ENCODE results near the gene LRRFIP1. TPM values are rescaled to one million over a fixed set of nuclear protein-coding genes. Genes with fewer than 3 reads are reported as not detected.
"Not testable (repeated sequence)": the region's sequence is repeated elsewhere in the genome, so short reads cannot be mapped to it uniquely, and the experiment has no call there.

Gene LRRFIP1
- total and polyA plus RNA-seq, 7 donors, result 42.3 to 108 (median 91.9) TPM

DNA sequence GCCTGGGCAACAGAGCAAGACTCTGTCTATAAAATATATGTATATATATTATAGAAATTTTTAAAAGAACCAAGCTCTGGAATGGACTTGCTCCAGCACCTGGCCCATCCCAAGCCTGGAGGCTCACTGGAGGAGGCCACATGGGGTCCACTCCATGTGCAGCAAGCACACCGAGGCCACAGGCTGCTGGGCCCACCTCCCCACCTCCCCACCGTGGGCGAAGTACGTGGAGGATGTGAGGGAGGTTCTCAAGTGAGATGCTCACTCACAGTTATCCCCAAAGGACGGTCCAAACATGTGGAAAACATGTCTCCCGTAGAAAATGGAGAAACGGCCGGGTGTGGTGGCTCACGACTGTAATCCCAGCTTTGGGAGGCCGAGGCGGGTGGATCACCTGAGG lies 23.0 kb upstream of the LRRFIP1 start:
- no peaks in the 10 kb centered on the region for H3K9me3 ChIP-seq
- no peak overlapping the region for H3K27ac ChIP-seq
- peaks cover 21% of the 10 kb centered on the region for H3K4me1 ChIP-seq
- intact Hi-C loops (cut with DNase I), result loop anchor here in 1 of 2 donors (5.0 kb wide), 2 partner anchors 58 to 143 kb away; no protein-coding TSS in a partner anchor
- WGBS, 3 donors, result 85 to 88% (median 87%) methylated on average over 11 of the region's 11 CpGs
- DNase-seq, result no peak
- TF ChIP-seq, protein P1, sequence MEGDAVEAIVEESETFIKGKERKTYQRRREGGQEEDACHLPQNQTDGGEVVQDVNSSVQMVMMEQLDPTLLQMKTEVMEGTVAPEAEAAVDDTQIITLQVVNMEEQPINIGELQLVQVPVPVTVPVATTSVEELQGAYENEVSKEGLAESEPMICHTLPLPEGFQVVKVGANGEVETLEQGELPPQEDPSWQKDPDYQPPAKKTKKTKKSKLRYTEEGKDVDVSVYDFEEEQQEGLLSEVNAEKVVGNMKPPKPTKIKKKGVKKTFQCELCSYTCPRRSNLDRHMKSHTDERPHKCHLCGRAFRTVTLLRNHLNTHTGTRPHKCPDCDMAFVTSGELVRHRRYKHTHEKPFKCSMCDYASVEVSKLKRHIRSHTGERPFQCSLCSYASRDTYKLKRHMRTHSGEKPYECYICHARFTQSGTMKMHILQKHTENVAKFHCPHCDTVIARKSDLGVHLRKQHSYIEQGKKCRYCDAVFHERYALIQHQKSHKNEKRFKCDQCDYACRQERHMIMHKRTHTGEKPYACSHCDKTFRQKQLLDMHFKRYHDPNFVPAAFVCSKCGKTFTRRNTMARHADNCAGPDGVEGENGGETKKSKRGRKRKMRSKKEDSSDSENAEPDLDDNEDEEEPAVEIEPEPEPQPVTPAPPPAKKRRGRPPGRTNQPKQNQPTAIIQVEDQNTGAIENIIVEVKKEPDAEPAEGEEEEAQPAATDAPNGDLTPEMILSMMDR (IDR thresholded peaks at IDR 0.05), result no peak
- H3K27me3 ChIP-seq (ENCODE audit: insufficient read depth in 3 of 3, low read length in 2 of 3), result no peaks in the 10 kb centered on the region
- no peak for ATAC-seq
- no peaks in the 10 kb centered on the region for H3K36me3 ChIP-seq (ENCODE audit: insufficient read depth in 1 of 2, low read depth in 1 of 2)
- no peak overlapping the region for H3K4me3 ChIP-seq

GRCh38 chr2:237604960-237605359 lies 22.4 kb upstream of the LRRFIP1 start:
- peaks cover 15% of the 10 kb centered on the region for H3K4me1 ChIP-seq
- H3K9me3 ChIP-seq, result no peaks in the 10 kb centered on the region
- 77 to 87% (median 84%) methylated on average over 9 of the region's 9 CpGs for WGBS, 3 donors
- no peaks in the 10 kb centered on the region for H3K27me3 ChIP-seq (ENCODE audit: insufficient read depth in 3 of 3, low read length in 2 of 3)
- intact Hi-C loops (cut with DNase I), result loop anchor here in 1 of 2 donors (5.0 kb wide), 2 partner anchors 57 to 142 kb away; no protein-coding TSS in a partner anchor
- no peak overlapping the region for H3K4me3 ChIP-seq
- H3K36me3 ChIP-seq (ENCODE audit: insufficient read depth in 1 of 2, low read depth in 1 of 2), result no peaks in the 10 kb centered on the region
- DNase-seq, result no peak
- peak in 1 of 4 donors; percentile 26 for ATAC-seq
- no peak overlapping the region for H3K27ac ChIP-seq
- TF ChIP-seq, protein P1 (IDR thresholded peaks at IDR 0.05), result peak; percentile 29

DNA sequence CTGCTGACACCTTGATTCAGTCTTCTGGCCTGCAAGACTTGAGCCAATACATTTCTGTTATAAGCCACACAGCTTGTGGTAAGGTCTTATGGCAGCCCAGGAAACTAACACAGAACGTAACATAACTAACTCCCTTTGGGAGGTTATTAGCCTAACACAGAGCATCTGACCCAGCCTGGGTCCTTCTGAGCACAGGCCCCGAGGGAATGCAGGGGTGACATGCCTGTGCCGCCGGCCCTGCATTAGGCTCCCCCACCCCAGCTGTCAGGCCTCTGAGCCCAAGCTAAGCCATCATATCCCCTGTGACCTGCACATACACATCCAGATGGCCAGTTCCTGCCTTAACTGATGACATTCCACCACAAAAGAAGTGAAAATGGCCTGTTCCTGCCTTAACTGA lies 20.9 kb upstream of the LRRFIP1 start:
- H3K27ac ChIP-seq; H3K27me3 ChIP-seq (ENCODE audit: insufficient read depth in 3 of 3, low read length in 2 of 3); H3K4me3 ChIP-seq; ATAC-seq; DNase-seq; H3K9me3 ChIP-seq; H3K36me3 ChIP-seq (ENCODE audit: insufficient read depth in 1 of 2, low read depth in 1 of 2); intact Hi-C loops (cut with DNase I); H3K4me1 ChIP-seq: not testable (repeated sequence)
- 84 to 89% (median 89%) methylated on average over 4 of the region's 4 CpGs for WGBS, 3 donors

DNA sequence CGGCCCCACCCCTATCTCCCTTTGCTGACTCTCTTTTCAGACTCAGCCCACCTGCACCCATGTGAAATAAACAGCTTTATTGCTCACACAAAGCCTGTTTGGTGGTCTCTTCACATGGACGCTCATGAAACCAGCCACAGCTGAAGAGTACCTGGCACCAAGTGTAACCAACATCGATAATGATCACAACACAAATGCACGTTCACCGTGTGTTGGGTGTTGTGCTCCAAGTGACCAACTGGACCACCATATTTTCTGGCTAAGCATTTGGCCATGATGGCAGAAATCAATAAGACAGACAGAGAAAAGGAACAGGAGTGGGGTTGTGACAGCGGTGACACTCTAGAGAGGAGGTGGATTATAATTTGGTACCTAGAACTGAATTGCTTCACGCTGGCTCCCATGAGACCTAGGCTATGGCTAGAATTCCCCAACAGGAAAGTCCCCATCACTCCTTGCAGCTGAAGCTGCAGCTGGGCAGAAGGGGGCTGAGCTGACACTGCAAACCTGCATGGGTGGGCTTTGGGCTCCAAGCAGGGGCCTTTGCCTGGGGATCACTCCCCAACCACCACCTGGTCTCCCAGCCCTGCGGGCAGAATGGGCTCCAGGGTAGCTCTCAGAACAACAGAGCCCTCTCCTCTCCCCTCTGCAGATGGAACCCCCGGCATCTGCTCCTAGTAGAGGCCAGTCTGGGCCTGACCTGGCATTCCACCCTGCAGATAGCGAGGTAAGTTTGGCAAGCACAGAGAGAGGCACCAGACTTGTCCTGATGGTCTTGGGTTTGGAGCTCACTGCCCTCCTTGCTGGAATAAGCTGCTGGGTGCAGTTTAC lies 14.6 kb upstream of the LRRFIP1 start:
- DNase-seq, result no peak
- Histone ChIP-seq H3K27me3 (ENCODE audit: insufficient read depth in 3 of 3, low read length in 2 of 3) (no peaks in the 10 kb centered on the region), H3K9me3 (no peaks in the 10 kb centered on the region), H3K4me3 (no peak overlapping the region), H3K4me1 (peaks cover 22% of the 10 kb centered on the region), H3K27ac (no peak overlapping the region), H3K36me3 (ENCODE audit: insufficient read depth in 1 of 2, low read depth in 1 of 2) (no peaks in the 10 kb centered on the region)
- 93 to 100% (median 96%) methylated on average over 10 of the region's 10 CpGs for WGBS, 3 donors
- ATAC-seq, result no peak
- TF ChIP-seq, protein P1 (IDR thresholded peaks at IDR 0.05), result no peak
- intact Hi-C loops (cut with DNase I), result no loop called here

GRCh38 chr2:237613679-237614078 lies 13.7 kb upstream of the LRRFIP1 start:
- Histone ChIP-seq H3K36me3 (ENCODE audit: insufficient read depth in 1 of 2, low read depth in 1 of 2) (no peaks in the 10 kb centered on the region), H3K9me3 (no peaks in the 10 kb centered on the region), H3K4me3 (no peak overlapping the region), H3K27ac (no peak overlapping the region), H3K27me3 (ENCODE audit: insufficient read depth in 3 of 3, low read length in 2 of 3) (no peaks in the 10 kb centered on the region), H3K4me1 (peaks cover 31% of the 10 kb centered on the region)
- TF ChIP-seq, protein P1 (IDR thresholded peaks at IDR 0.05), result no peak
- DNase-seq, result no peak
- ATAC-seq, result no peak
- intact Hi-C loops (cut with DNase I), result no loop called here

Measured in psoas muscle (tissue), 8 donors.